Sciatic nerve (tissue), 2 donors: Measurements from ENCODE around the gene DNASE2. TPM values are rescaled to one million over a fixed set of nuclear protein-coding genes. Genes with fewer than 3 reads are reported as not detected.
"Not testable (repeated sequence)": the region's sequence is repeated elsewhere in the genome, so short reads cannot be mapped to it uniquely, and the experiment has no call there.

ENCODE experiments used
- ATAC-seq: fragments of 200-7000 bp; cut with Tn5 transposase; one replicate; pipeline ENCODE4 v1.9.1; 2020; ENCODE audit warnings: mild to moderate bottlenecking, moderate library complexity
- DNase-seq: peaks from one replicate; pipeline ENCODE4 v3.0.0-alpha.2; 2020; ENCODE audit warnings: low spot score
- intact Hi-C: fragments of 100-400 bp; cut with DNase I; formaldehyde crosslinking; loops from one replicate; pipeline ENCODE4 v1.14.2; 2022
- total RNA-seq: library from RNA; stranded (reverse); fragmentation: NEBNext Ultra II Directional; extraction: Animal tissue kit (Norgen Biotek cat#: 25700); gene quantifications from one replicate; pipeline ENCODE4 v1.2.1, GENCODE V29; 2021
- donor health status: DM: no; HTN: no; CAD: no.
- donor health status: DM: no; HTN: no; CAD: no.

The DNASE2 gene
- total RNA-seq, 1 donor from 2014 or later = 26.7 TPM

DNA sequence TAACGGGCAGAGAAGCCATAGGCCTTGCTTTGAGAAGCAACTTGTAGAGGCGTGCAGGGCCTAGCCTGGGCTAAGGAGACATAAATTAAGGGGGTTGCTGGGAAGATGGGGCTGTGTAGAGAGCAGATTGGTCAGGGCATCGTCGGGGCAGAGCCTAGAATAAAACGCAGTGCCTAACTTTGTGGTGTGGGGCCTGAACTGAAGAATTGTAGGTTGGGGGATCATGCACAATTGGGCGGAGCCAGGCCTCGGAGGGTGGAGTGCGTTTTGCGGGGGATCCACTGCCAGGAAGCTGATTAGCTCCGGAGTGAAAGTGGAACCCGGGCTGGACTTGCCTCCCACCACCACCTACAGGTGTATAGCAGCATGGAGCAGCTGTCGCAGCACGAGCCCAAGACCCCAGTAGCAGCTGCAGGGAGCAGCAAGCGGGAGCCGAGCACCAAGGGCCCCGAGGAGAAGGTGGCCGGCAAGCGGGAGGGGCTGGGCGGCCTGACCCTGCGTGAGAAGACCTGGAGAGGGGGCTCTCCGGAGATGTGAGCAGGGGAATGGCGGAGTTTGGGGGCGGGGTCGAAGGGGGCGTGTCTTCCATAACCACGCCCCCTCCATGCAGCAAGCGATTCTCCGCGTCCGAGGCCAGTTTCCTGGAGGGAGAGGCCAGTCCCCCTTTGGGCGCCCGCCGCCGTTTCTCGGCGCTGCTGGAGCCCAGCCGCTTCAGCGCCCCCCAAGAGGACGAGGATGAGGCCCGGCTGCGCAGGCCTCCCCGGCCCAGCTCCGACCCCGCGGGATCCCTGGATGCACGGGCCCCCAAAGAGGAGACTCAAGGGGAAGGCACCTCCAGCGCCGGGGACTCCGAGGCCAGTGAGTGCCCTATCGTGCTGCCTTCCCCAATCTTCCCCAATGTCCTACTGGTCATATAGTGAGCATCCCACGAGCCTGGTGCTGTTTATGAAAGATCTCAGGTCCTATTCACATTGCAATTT is 13.8 kb downstream of the DNASE2 start:
- peak; percentile 76 for ATAC-seq
- intact Hi-C loops = no loop called here
- DNase-seq = peak; percentile 79

DNA sequence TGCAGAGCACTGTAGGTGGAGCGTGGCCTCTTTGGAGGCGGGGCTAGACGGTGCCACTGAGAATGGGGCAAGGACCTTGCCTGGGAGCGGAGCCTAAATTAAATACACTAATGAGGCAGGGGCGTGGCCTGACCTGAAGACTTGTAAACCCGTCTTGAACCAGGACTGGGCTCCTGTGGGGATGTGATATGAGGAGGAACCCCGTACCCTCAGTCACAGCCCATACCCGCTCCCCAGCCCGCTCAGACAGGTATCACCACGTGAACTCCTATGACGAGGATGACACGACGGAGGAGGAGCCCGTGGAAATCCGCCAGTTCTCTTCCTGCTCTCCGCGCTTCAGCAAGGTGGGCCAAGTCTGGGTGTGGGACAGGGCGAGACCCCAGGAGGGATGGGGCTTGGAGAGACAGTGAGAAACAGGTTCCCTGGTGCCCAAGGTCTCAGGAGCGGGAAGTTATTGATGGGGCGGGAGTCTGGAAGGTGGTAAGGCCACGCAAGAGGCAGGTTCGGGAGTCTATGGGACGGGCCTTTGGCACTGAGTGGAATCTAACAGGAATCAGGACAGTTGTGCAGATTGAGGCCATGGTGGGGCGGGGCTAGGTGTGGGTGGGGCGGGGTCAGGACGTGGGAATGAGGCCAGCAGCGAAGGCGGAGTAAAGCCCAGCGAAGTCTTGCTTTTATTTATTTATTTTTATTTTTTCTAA is 14.7 kb downstream of the DNASE2 start:
- intact Hi-C loops = no loop called here
- ATAC-seq (no peak), DNase-seq (no peak)

DNA sequence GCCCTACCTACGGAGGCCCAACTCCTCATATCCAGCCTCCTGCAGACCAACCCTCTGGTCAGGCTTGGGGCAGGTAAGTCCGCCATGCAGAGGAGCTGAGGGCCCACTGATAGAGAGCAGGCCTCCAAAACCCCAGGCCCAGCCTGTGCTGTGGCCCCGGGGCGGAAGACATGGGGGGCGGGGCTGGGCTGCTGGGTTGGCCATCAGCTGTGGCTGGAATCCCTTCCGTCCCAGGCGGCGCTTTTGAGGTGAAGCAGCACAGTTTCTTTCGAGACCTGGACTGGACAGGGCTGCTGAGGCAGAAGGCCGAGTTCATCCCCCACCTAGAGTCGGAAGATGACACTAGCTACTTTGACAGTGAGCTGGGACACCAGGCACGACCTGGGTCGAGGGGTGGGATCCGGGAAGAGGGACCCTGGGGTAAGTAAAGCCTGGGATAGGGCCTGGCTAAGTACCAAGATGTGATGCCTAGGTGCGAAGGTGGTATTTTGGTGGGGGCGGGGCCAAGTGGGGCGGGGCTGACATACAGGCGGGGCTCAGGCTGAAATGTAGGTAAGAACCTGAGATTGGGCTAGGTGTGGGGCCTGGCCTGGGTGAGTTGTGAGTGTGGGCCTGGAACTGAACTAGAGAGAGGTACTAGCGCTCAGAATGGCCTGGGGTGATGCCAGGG is 15.4 kb downstream of the DNASE2 start:
- ATAC-seq = no peak
- no peak for DNase-seq
- intact Hi-C loops = no loop called here

DNA sequence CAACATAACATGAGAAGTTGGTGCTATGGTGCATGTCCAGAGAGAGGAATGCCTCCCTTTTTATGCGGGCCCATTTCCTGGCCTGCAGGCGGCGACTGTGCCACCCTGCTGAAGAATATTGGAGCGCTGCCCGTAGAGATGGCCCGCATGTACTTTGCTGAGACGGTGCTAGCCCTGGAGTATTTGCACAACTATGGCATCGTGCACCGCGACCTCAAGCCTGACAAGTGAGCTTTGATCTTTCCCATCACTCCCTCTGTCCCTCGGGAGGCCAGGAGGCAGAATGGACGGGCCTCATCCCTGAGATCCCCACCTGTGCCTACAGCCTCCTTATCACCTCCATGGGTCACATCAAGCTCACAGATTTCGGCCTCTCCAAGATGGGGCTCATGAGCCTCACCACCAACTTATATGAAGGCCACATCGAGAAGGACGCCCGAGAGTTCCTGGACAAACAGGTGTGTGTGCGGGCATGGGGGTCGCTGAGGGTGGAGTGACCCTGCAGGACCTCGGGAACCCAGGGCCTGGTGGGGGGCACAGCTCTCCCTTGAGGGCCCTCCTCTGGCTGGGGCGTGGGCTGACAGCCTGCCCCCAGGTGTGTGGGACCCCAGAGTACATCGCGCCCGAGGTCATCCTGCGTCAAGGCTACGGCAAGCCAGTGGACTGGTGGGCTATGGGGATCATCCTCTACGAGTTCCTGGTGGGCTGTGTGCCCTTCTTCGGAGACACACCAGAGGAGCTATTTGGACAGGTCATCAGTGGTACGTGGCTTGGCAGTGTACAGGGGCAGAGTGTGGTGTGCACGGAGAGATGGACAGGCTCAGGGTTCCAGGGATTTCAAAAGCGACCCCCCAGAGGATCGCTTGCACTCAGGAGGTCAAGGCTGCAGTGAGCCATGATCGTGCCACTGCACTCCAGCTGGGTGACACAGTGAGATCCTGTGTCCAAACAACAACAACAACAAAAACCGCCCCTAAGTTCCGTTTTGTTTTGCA is 16.2 kb downstream of the DNASE2 start:
- ATAC-seq (no peak), DNase-seq (no peak)
- intact Hi-C loops = no loop called here

DNA sequence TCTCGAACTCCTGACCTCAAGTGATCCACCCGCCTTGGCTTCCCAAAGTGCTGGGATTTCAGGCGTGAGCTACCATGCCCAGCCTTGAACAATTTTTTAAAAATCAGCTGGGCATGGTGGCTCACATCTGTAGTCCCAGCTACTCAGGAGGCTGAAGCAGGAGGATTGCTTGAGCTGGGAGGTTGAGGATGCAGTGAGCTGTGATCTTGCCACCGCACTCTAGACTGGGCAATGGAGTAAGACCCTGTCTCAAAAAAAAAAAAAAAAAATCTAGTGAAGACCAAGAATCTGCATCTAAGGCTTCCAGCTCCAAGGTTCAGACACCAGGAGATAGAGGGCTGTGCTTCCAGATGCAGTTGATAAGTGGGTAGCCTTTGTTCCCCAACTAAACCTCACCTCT is 17.1 kb downstream of the DNASE2 start:
- ATAC-seq = no peak
- intact Hi-C loops = no loop called here
- no peak for DNase-seq

DNA sequence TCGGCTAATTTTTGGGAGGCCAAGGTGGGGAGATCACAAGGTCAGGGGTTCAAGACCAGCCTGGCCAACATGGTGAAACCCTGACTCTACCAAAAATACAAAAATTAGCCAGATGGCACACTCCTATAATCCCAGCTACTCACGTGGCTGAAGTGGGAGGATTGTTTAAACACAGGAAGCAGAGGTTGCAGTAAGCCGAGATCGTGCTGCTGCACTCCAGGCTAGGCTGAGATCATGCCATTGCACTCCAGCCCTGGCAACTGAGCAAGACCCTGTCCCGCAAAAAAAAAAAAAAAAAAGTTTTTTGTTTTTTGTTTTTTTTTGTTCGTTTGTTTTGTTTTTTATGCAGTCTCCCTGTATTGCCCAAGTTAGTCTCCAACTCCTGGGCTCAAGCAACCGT is 21.7 kb downstream of the DNASE2 start:
- no peak for ATAC-seq
- intact Hi-C loops = no loop called here
- no peak for DNase-seq

GRCh38 chr19:12858041-12858928 is 23.0 kb downstream of the DNASE2 start:
- intact Hi-C loops = no loop called here
- DNase-seq = no peak
- no peak for ATAC-seq

GRCh38 chr19:12856653-12857052 is 24.6 kb downstream of the DNASE2 start:
- no peak for ATAC-seq
- no peak for DNase-seq
- intact Hi-C loops = no loop called here

DNA sequence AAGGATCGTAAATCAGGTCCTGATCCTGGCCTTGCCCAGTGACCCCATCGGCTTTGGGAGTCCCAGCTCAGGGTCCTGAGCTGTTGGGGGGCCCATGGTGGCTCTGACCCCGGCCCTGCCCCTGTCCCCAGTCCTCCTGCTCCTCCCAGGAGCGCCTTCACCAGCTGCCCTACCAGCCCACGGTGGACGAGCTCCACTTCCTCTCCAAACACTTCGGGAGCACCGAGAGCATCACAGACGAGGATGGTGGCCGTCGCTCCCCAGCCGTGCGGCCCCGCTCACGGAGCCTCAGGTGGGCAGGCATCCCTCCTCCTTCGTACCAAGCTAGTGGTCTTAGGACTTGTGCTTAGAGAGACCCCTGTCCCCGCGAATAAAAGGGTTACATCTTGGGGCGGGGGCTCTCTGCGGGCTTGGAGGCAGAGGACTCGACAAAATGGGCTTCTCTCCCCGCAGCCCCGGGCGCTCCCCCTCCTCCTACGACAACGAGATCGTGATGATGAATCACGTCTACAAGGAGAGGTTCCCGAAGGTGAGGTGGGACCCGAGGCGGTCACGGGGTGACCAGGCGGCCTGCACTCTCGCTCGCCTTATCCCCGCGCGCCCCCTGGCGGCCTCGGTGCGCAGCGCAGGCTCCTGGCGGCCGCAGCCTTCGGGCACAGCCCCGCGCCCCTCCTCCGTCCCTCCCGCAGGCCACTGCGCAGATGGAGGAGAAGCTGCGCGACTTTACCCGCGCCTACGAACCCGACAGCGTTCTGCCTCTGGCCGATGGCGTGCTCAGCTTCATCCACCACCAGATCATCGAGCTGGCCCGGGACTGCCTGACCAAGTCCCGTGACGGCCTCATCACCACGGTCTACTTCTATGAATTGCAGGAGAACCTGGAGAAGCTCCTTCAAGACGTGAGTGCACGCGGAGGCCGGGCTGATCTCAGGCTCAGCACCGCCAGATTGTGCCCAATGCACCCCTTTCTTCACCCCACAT is 33.8 kb downstream of the DNASE2 start:
- peak; percentile 92 for DNase-seq
- intact Hi-C loops = loop anchor here (5.0 kb wide), 1 partner anchor 90 kb away; no protein-coding TSS in a partner anchor

GRCh38 chr19:12846613-12847012 is 34.6 kb downstream of the DNASE2 start:
- not testable (repeated sequence) for DNase-seq, ATAC-seq
- intact Hi-C loops = loop anchor here (5.0 kb wide), 1 partner anchor 89 kb away; no protein-coding TSS in a partner anchor

More for the DNA sequence above, 33.8 kb downstream of the DNASE2 start:
- ATAC-seq = peak; percentile 97

- intact Hi-C loops = no loop called here
- ATAC-seq = no peak
- no peak for DNase-seq
These were observed 37.1 kb downstream of the DNASE2 start for GRCh38 chr19:12843999-12844732.

DNA sequence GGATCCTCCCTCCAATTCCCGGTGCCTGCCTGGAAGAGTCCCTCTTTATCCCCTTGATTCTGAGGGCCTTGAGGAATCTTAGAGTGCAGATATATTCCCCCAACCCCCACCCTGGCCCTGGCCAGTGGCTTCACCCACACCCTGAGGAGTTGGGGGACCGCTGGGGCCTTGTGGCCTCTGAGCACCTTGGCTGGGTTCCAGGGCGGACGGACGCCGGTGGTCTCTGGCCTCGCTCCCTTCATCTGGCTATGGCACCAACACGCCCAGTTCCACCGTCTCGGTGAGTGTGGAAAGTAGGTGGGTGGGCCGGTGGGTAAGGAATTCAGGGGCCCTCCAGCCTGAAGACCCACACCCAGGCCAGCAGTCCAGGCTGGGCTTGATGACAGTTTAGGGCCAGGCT is 37.9 kb downstream of the DNASE2 start:
- intact Hi-C loops = no loop called here
- peak; percentile 61 for DNase-seq
- ATAC-seq = no peak

GRCh38 chr19:12842511-12842910 is 38.7 kb downstream of the DNASE2 start:
- no peak for ATAC-seq
- intact Hi-C loops = no loop called here

GRCh38 chr19:12841094-12841493 is 40.2 kb downstream of the DNASE2 start:
- ATAC-seq (peak; percentile 9), DNase-seq (no peak)
- intact Hi-C loops = no loop called here

More at GRCh38 chr19:12842511-12842910, 38.7 kb downstream of the DNASE2 start:
- no peak for DNase-seq
